Measurements from ENCODE around the gene HJURP. TPM values are rescaled to one million over a fixed set of nuclear protein-coding genes. Genes with fewer than 3 reads are reported as not detected.

HJURP gene
- total and polyA plus RNA-seq, 9 of the 15 experiments (the other 6 are each of a cell fraction or from before 2014, with no cell fraction given) = 13.8 to 102 (median 28.3) TPM

- ChIA-PET POLR2A (interaction anchor here (1.3 to 1.5 kb wide), 2 partner anchors 9 kb away, joined by 3 to 5 read pairs; no protein-coding TSS in a partner anchor), CTCF (ENCODE audit: low intra/inter-chr PET ratio) (no interaction called here)
- Histone ChIP-seq H3K4me2 (ENCODE audit: insufficient read depth, low read length) (peak overlapping the region; percentile 98), H3K79me2 (ENCODE audit: control insufficient read depth, insufficient read depth, low read length) (peaks cover 40% of the 10 kb centered on the region), H3K27ac (ENCODE audit: extremely low read depth, low read depth, low read length) (peak overlapping the region; percentile 96), H4K20me1 (replicated peaks; ENCODE audit: control insufficient read depth, insufficient read depth, low read length) (no peaks in the 10 kb centered on the region), H3K27me3 (ENCODE audit: control insufficient read depth in 2 of 2, insufficient read depth in 2 of 2, low read length in 2 of 2) (no peaks in the 10 kb centered on the region), H3K4me1 (replicated peaks in 1 of 2; ENCODE audit: control insufficient read depth in 2 of 2, insufficient read depth in 2 of 2, low read length in 2 of 2) (peaks cover 14 to 21% of the 10 kb centered on the region in 2 experiments; a peak in 4 of 5 replicates), H3K9ac (ENCODE audit: insufficient read depth in 1 of 2, low read depth in 2 of 2, low read length in 2 of 2) (peak overlapping the region in 1 of 2 experiments; percentile 70; a peak in 3 of 4 replicates), H3K4me3 (no peak overlapping the region), H2AFZ (ENCODE audit: low read depth, low read length) (peak overlapping the region; percentile 78; the same call in 1 of the 2 replicates), H3K36me3 (ENCODE audit: control insufficient read depth, insufficient read depth, low read length) (peaks cover 32% of the 10 kb centered on the region), H3K9me1 (ENCODE audit: control insufficient read depth, insufficient read depth, low read length) (peaks cover 4% of the 10 kb centered on the region), H3K9me3 (replicated peaks; ENCODE audit: control insufficient read depth, insufficient read depth, low read depth, low read length) (no peaks in the 10 kb centered on the region)
- DNase-seq (ENCODE audit: extremely low read depth in 1 of 4, low spot score in 3 of 4) = no peak
- in situ Hi-C loops (cut with MboI) = loop anchor here (25.0 kb wide), 1 partner anchor 682 kb away; no protein-coding TSS in a partner anchor
- ATAC-seq = no peak
- intact Hi-C loops (cut with micrococcal nuclease) = loop anchor here (5.0 to 10.0 kb wide), 2 partner anchors 692 to 1259 kb away; no protein-coding TSS in a partner anchor
- no TSS peak for BruUV-seq (replicated peaks)
- no peak for FAIRE-seq
- TF ChIP-seq ZNF639 (CRISPR knock-in tag; conservative IDR thresholded peaks at IDR 0.05 in 1 of 2, IDR thresholded peaks at IDR 0.05 in 1 of 2) (peak in 1 of 2 experiments; percentile 17; a peak in 2 of 4 replicates), HNRNPL (IDR thresholded peaks at IDR 0.05; ENCODE audit: low read depth, low read length) (no peak)
- 74% methylated on average over 5 of the region's 5 CpGs for WGBS (ENCODE audit: insufficient coverage, low coverage, missing lambda C conversion rate)
Observed at GRCh38 chr2:233855345-233855744, 1.0 kb upstream of the HJURP start.

Data from K562 (cell line).